Stimulated activated CD8-positive, alpha-beta memory T cell treated with anti-CD3 and anti-CD28 coated beads, Interleukin-7, amount 100 ng/mL, for 24 hours (primary cell): ENCODE results near the gene KRT35.
A peak's percentile ranks its signal among the peaks of the same experiment; 100 is the strongest.

Experiments
- DNase-seq: peaks from one replicate; pipeline ENCODE4 v3.0.0-alpha.2; 2020; ENCODE audit warnings: low read depth

Gene KRT35

DNA sequence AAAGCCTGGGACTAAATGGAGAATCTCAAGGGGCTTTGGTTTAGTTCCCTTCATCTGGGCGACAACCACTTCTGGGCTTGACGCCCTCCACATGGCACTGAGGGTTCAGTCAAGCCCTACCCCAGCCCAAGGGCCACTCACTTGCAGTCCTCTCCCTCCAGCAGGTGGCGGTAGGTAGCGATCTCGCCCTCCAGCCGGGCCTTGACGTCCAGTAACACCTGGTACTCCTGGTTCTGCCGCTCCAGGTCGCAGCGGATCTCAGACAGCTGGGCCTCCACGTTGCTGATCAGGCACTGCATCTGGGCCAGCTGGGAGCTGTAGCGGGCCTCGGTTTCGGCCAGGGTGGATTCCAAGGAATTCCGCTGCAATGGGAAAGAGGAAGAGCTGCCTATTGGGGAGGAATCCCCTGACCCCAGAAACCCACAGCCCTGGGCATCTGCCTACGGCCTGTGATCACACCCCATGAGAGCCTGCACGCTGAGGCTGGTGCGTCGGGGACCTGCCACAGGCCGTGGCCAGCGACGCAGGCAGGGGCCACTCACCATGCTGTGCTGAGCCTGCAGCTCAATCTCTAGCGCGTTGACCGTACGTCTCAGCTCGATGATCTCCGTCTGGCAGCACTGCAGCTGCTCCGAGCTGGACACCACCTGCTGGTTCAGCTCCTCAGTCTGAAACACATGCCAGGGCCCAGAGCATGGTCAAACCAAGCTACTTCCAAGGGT lies 6.0 kb upstream of the KRT35 start:
- peak; percentile 21 for DNase-seq

DNA sequence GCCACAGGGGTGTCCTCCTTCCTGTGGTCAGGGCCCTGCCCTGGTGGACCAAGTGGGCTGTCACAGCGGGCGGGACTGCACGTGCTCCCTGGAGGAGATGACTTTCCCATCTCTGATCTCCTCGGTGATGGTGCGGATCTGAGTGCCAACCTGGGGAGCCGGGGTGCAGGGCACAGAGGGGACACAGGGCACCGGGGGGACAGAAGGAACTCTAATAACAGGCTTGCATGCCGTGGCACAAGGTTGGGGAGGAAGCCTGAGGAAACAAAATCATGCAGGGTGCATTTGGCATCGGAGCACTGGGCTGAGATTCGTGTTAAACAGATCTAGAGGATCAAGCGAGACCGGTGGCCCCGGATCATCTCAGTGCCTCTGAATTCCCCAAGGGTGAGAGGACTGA lies 5.4 kb upstream of the KRT35 start:
- DNase-seq, result no peak

DNA sequence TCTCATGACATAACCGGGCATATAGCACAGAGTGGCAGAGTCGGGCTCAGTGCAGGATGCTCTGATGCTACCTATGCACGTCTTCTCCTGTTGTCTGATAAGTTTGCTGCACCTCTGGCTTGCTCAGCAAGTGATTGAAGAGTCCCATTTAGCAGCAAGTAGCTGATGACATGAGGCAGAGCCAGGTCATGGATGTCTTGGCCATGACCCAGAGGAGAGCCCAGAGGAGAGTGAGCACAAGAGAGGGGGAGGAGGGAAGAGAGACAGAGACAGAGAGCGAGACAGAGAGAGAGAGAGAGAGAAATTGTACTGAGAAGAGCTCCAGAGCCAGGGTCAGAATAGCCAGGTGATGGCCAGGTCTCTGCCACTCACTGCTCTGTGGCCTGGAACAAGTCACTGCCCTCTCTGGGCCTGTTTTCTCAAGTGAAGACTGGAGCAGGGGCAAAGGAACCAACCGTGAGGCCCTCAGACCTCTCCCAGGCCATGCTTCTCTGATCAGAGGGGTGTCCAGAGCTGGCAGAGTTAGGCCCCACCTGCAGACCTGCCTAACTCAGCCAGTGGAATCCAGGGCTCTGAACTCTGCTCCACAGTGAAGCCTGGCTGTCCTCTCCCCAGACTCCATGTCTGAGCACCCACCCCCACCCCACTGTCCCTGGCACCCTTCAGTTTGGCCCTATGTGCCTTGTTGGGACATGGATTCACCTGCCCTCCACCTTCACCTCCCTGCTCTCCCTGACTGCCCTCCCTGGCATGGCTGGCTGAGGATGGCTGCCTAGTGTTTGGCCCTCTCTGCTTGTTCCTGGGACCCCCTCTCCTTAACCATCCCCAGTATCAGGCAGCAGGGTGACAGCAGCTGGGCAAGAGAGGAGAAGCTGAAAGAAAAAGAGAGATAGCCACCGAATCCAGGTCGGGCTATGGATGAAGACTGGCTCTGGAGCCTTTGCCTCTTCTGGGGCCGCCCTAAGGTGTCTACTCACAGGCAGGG lies 4.3 kb upstream of the KRT35 start:
- DNase-seq, result no peak

DNA sequence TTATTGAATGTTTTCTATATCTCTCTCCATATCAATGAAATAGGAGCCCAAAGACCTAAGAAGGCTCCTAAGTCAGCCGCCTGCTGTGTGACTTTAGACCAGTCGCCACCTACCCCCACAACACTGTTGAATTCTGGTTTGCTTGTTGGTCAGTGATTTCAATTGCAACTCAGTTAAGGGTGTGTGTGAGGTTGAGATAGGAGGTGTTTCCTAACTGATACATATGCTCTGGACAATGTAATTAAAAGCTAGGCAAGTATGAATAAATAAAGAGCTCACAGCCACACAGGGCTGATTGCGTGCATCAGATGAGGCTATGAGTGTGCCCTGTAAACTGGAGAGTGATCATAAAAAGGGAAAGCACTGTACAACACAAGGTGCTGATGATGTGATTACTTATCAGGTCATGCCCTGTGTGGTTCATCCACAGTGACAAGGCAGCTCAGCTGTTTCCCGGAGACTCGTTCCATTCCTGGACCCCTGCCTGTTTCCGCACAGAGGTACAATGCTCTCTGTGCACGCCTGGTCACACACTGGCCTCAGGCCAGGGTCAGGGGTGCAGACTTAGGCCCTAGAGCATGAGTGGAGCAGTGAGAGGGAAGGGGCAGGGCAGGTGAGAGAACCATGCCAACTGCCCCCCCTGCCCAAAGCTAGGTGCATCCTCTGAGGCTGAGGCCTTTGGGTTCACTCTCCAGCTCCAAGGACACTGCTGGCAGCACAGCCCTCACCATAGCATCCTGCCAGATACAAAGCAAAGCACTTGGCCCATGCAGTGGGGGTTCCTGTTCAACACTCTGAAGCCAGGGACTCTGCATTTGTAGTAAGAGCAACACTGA lies 3.3 kb upstream of the KRT35 start:
- DNase-seq, result no peak

DNA sequence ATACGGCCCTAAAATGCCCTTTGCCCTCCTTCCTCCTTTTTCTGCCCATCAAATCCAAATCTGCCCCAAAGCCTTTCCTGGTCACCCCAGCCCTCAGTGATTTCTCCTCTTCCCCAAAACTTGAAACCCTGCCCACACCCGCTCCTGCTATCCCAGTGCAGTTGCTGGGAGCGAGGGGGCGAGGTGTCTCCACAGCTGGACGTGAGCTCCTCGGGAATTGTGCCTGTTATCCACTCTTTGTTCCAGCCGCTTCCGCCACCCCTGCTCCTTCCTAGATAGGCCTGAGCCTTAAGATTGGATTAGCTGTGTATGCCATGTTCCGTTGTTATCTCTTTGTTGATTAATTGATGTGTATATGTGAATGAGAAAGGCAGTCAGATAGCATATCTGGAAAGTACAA lies 2.6 kb upstream of the KRT35 start:
- DNase-seq, result no peak

DNA sequence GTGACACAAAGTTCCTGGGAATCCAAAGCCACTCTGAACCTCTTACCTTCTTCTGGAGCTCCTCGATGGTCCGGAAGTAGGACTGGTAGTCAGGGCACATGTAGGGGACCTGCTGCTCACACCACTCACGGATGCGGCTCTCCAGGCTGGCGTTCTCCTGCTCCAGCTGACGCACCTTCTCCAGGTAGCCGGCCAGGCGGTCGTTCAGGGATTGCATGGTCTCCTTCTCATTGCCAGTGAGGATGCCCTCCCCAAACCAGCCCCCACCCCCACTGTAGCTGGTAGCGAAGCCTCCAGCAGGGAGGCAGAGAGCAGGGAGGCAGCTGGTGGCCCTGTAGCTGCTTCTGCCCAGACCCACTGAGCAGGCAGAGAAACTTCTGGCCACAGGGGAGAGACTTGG lies 370 bp downstream of the KRT35 start:
- no peak for DNase-seq

DNA sequence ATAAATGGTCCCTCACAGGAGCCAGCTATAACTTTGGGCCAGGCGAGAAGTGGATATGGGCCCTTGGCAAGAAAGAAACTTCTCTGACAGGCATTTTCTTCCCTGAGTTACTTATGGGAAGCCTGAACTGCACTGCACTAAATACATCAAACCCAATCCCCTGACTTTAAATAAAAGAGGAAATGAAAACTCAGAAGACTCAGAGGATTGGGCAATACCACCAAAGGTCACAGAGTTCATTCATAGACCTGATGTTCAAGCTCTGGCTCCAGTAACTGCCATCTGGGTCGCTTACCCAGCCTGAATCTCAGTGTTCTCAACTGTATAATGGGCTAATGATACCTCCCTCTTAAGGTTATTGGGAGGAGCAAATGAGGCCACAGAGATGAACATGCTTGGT lies 815 bp downstream of the KRT35 start:
- DNase-seq, result no peak

DNA sequence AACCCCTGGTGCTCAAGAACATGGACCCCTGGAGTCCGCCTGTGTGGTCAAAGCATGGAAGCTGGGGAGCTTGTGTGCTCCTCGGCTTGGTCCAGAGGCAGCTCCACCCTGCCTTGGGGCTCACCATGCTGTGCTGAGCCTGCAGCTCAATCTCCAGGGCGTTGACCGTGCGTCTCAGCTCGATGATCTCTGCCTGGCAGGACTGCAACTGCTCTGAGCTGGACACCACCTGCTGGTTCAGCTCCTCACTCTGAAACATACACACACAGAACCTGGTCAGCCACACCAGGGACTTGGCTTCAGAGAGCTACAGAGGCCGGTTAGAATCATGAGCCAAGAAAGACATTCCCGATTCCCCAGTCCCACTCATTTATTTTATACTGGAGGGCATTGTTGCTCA lies 2.7 kb downstream of the KRT35 start:
- no peak for DNase-seq

DNA sequence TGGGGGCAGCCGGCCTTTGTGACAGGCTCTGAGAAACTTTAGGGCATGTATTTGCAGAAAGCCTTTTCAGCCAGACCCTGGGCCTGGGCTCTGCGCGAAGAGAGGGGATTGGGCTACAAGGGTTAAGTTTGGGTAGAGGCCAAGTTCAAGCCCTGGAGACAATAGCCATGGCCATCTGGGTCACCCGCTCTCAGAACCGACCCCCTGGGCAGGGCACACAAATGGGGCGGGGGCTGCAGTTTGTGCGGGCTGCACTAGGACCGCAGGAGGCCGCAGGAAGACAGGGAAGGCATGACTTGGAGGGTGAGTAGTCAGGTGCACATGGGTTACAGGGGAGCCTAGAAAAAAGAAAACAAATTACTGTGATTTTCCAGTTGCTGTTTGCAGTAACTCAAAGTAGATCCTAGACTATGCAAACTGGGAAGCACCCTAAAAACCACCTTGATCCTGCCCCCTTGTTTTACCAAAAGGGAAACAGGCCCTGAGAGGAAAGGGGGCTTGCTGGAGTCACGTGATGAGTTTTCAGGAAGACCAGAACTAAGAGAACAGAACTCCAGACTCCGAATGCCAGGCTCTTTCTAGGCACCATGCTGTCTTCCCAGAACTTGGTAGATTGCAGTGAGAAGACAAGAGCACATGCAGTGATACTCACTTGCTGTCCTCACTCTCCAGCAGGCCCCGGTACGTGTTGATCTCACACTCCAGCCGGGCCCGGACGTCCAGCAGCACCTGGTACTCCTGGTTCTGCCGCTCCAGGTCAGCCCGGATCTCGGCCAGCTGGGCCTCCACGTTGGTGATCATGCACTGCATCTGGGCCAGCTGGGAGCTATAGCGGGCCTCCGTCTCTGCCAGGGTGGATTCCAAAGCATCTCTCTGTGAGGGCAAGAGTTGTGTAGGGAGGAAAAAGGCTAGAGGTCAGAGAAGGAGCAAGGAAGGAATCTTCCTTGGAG lies 3.8 kb downstream of the KRT35 start:
- no peak for DNase-seq

DNA sequence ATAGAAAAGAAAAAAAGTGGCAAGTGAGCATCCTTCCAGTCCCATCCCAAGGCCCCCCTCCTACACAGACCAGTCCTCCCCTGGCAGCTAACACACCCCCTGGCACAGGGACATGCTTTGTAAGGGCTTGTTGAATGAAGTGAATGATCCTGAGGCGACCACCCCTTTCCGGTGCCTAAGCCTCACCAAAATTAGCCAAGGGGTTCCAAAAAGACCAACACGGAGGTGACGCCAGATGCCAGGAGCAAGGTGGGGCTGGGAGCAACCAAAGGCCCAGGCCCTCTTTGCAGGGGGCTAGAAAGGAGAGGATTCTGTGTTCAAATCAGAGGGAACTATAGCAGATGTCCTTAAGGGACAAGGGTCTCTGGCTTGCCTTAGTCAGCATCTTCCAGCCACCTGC lies 5.5 kb downstream of the KRT35 start:
- DNase-seq, result no peak

DNA sequence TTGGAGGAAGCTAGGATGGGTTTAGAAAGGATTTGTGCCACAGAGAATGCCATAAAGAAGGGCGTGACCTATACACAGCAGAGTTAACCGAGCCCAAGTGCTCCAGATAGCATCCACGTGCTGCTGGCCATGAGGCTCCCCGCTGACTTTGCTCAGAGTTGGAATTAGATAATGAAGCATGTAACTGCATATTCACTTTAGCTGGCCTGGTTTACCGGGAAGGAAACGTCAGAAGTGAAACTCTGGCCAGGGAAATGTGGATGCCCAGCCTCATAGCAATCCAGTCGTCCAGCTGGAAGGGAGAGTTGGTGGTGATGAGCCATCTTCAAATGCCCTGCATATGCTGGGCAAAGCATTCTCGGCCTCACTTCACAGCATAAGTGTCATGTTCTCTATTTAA lies 6.1 kb downstream of the KRT35 start:
- no peak for DNase-seq

DNA sequence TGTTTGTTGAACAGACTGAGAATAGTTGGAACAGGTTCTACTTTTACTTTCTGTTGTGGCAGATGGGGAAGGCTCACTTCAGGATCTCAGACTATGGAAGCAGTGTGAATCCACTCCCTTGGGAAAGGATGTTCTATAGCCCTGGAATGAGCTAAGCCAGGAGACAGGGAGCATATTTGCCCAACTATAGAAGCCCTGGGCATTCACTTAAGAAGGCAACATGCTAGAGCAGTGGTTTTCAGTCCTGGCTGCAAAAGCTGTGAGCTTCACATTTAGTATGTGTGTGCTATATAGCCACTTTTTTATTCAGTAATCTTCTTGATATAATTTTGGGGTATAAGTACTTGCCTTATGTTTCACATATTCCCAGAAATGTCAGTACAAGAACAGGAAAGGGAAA lies 12.6 kb downstream of the KRT35 start:
- no peak for DNase-seq

DNA sequence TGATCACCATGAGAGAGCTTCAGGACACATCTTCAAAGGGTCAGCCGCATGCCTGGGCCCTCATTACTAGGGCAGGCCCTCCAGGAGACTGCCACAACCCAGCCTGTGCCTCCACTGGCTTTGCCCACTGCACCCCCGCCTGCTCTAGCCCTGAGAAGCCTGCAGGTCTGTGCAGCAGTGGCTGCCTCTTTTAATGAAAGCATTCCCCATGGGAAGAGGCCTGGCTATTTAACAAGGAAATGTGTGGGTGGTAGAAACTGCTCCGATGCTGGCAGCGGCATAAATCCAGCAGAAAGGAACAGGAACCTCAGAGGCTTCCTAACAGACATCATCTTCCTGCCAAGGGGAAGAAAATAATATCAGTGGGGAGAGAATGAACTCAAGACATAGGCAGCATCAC lies 13.4 kb downstream of the KRT35 start:
- no peak for DNase-seq

DNA sequence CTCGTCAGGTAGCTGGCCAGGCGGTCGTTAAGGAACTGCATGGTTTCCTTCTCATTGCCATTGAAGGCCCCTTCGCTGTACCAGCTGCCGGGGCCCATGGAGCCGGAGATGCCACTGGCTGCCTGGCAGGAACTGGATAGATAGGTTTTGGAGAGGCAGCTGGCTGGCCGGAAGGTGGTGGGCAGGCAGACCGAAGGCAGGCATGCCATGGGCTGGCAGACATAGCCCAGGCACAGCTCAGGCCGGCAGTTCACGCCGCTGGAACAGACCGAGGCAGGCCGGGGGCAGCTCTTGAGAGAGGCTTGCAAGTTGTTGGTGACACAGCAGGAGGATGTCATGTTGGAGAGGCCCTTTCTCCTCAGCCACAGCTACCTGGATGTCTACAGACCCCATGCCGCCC lies 14.0 kb downstream of the KRT35 start, which contains the start of gene KRT32:
Gene KRT32 (minus strand): TSS at position 399 of the 400 bp plus-strand sequence. CDS start 61 bp downstream, at position 338.
- no peak for DNase-seq

DNA sequence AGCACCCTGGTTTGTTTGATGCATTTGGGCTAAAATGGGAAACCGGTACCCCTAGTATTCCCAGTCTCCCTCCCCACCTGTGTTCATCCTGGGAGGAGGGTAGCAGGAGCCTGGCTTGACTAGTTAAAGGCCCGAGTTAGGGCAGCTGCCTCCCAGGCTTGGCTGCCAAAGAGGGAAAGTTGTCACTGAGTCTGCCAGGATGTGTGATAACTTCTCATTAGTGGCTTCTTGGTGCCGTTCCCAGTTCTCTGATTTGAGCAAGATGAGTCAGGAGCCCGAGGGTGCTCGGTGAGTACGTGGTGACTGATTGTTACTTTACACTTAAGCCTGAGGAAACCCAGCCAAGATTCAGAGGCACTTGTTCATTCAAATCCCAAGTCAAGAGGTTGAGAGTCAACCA lies 16.3 kb downstream of the KRT35 start:
- DNase-seq, result no peak

DNA sequence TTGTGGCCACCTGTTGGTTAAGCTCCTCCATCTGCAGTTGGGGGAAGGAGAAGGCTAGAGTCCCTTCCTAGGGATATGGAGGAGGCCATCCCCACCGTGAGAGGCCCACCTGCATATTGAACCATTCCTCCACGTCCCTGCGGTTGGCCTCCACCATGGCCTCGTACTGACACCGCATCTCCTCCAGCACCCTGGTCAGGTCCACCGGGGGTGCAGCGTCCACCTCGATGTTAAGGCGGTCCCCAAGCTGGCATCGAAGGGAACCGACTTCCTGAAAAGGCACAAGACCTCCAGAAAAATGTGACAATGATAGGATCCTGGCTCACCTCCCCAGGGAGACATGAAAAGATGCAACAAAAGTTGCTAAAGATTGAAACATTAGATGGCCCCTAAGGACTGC lies 16.8 kb downstream of the KRT35 start:
- no peak for DNase-seq

DNA sequence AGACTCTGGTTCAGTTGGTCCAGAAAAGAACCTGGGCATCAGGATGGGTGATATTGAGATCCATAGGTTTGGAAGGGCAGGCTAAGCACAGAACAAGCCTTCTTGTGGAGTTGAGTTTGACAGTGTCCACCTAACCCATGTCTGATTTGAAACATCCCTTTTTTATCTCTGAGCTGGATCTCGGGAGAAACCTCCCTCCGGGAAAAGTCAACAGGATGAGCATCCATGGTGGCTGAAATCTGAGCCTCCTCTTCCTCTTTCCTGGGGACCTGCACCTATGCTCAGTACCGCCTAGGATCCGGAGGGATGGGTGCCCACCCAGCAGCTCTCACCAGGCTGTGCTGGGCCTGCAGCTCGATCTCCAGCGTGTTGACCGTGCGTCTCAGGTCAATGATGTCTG lies 17.2 kb downstream of the KRT35 start:
- no peak for DNase-seq

DNA sequence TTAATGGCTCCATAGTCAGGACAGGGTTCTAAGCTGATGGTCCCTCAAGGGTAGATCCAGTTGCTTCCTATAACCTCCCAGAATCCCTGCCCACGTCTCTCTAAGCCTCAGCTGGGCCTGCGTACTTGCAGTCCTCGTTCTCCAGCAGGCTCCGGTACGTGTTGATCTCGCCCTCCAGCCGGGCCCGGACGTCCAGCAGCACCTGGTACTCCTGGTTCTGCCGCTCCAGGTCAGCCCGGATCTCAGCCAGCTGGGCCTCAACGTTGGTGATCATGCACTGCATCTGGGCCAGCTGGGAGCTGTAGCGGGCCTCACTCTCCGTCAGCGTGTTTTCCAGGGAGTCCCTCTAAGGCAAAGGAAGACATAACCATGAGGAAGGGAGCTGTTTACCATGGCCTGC lies 18.2 kb downstream of the KRT35 start:
- no peak for DNase-seq

DNA sequence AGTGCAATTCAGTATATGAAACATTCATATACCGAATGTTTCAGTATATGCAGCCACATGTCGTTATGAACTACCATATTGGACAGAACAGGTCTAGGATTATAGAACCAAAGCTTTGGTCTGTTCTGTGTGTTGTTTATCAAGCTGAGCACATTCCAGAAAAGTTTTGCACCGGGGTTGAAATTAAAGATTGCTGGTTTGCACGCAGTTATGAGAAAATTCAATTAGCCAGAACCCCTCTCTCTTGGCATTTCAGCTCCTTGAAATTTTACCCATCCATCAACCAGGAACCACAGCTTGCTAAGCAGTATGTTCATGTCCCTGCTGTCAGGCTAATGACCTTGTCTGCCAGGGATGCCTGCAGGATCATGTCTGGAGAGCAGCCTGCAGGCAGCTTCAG lies 23.3 kb downstream of the KRT35 start:
- no peak for DNase-seq

DNA sequence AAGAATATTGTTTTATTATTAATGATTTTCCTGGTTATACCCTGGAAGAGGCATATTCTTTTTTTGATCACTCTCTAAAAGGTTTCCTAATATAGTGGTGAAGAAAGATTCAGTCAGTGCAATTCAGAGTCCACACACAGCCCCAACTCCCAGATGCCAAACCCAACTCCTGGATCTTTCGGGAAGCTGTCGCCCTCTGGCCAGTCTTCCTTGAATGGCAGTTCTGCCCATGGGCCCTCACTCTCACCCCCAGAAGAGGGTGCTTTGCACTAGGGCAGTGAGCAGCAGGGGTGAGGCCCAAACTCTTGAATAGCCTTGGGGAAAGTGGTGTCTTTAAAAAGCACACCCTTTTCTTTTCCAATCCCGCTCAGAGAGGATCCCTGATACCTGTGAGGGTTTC lies 24.7 kb downstream of the KRT35 start:
- DNase-seq, result no peak

DNA sequence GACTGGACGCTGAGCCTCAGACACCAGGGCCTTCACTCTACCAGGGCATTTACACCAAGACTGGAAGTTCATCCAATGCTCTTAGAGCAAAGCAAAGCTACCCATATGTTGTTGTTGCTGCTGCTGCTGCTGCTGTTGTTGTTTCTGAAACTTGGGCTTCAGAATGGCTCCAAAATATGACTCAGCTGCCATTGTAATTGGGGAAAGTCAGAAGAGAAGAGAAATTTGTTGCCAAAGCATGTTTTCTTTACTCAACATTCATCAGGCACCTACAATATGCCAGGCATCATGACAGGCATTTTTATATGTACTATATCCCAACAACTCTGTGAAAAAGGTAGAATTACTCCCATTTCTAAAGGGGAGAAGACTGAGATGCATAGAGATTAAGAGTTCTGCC lies 25.7 kb downstream of the KRT35 start:
- no peak for DNase-seq
